ENCODE data around the gene SESN1. TPM values are rescaled to one million over a fixed set of nuclear protein-coding genes. Genes with fewer than 3 reads are reported as not detected.

SESN1 gene
- total RNA-seq, 4 donors from 2014 or later = 50.7 to 80.9 (median 61.8) TPM

DNA sequence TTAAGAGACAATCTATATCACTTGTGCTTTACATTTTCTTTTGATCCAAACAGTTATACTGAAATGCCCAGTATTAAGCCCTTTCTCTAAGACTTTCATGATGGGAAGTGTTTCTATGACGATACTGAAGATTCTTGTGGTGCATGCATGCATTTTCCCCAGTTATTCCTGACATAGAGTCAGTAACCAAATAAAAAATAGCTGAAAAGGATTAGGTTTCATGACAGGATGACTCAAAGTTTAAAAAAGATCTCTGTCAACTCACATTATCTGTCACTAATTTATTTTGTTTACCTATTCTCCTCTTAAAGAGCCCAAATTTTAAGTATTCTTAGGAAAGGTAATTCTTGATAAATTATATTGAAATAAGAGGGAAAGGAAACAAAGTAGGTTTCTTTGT is 98.4 kb downstream of the SESN1 start:
- intact Hi-C loops (cut with DNase I) = no loop called here
- H3K27me3 ChIP-seq = no peaks in the 10 kb centered on the region
- H3K27ac ChIP-seq (replicated peaks in 1 of 4) = no peak overlapping the region
- TF ChIP-seq EP300 (IDR thresholded peaks at IDR 0.05) (no peak), POLR2A (IDR thresholded peaks at IDR 0.05; ENCODE audit: low read depth) (no peak)
- TF ChIP-seq, protein P1, sequence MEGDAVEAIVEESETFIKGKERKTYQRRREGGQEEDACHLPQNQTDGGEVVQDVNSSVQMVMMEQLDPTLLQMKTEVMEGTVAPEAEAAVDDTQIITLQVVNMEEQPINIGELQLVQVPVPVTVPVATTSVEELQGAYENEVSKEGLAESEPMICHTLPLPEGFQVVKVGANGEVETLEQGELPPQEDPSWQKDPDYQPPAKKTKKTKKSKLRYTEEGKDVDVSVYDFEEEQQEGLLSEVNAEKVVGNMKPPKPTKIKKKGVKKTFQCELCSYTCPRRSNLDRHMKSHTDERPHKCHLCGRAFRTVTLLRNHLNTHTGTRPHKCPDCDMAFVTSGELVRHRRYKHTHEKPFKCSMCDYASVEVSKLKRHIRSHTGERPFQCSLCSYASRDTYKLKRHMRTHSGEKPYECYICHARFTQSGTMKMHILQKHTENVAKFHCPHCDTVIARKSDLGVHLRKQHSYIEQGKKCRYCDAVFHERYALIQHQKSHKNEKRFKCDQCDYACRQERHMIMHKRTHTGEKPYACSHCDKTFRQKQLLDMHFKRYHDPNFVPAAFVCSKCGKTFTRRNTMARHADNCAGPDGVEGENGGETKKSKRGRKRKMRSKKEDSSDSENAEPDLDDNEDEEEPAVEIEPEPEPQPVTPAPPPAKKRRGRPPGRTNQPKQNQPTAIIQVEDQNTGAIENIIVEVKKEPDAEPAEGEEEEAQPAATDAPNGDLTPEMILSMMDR (IDR thresholded peaks at IDR 0.05) = no peak
- H3K4me3 ChIP-seq = no peak overlapping the region
- peaks cover 9 to 35% (median 17%) of the 10 kb centered on the region in 4 donors for H3K4me1 ChIP-seq
- no peak for DNase-seq (ENCODE audit: extremely low spot score)
- no peaks in the 10 kb centered on the region for H3K9me3 ChIP-seq
- H3K36me3 ChIP-seq = peaks cover 42 to 97% (median 81%) of the 10 kb centered on the region in 4 donors
- 90% methylated on average over 1 of the region's 1 CpG for WGBS

DNA sequence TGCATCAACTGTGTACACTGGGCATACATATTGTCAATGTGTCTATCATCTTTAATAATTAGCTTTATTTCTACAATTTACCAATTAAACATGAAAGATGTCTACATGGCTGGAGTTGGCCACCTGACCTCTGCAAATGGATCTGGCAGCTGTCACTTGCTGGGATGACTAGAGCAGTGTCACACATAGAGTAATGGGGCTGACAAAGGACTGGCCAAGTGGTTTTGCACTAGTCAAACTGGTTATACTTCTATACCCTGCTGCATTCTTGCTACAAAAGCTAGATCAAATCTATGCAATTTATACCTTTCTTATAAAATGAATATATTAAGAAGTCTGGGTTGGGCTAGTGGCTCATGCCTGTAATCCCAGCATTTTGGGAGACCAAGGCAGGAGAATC is 99.3 kb downstream of the SESN1 start:
- Histone ChIP-seq H3K27ac (replicated peaks in 1 of 4) (no peak overlapping the region), H3K4me3 (no peak overlapping the region), H3K4me1 (peaks cover under 1 to 30% (median 10%) of the 10 kb centered on the region in 4 donors), H3K36me3 (peaks cover 46 to 97% (median 84%) of the 10 kb centered on the region in 4 donors), H3K9me3 (no peaks in the 10 kb centered on the region), H3K27me3 (no peaks in the 10 kb centered on the region)
- no peak for DNase-seq (ENCODE audit: extremely low spot score)
- intact Hi-C loops (cut with DNase I) = no loop called here
- no peak for TF ChIP-seq POLR2A (IDR thresholded peaks at IDR 0.05; ENCODE audit: low read depth)
- TF ChIP-seq EP300 (IDR thresholded peaks at IDR 0.05) = no peak
- TF ChIP-seq, protein P1 (IDR thresholded peaks at IDR 0.05) = no peak
- TF ChIP-seq POLR2AphosphoS5 (IDR thresholded peaks at IDR 0.05) = no peak

DNA sequence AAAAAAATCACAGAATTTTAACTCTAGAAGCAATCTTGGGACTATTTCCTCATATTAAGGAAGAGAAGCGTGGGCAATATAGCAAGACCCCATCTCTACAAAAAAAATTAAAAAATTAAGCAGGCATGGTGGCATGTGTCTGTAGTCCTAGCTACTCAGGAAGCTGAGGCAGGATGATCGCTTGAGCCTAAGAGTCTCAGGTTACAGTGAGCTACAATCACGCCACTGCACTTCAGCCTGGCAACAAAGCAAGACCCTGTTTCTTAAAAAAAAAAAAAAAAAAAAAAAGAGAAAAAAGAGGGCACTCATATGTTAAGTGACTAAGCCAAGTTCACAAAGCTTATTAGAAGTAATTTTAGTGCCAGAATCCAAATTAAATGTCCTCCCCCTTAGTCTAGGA is 100.8 kb downstream of the SESN1 start:
- no peaks in the 10 kb centered on the region for H3K9me3 ChIP-seq
- no peak for TF ChIP-seq EP300 (IDR thresholded peaks at IDR 0.05)
- TF ChIP-seq POLR2A (IDR thresholded peaks at IDR 0.05; ENCODE audit: low read depth) = no peak
- no peak for TF ChIP-seq POLR2AphosphoS5 (IDR thresholded peaks at IDR 0.05)
- TF ChIP-seq, protein P1 (IDR thresholded peaks at IDR 0.05) = no peak
- no peaks in the 10 kb centered on the region for H3K27me3 ChIP-seq
- no peak overlapping the region for H3K4me3 ChIP-seq
- intact Hi-C loops (cut with DNase I) = no loop called here
- peaks cover 46 to 96% (median 89%) of the 10 kb centered on the region in 4 donors for H3K36me3 ChIP-seq
- 95% methylated on average over 3 of the region's 3 CpGs for WGBS
- DNase-seq (ENCODE audit: extremely low spot score) = no peak
- H3K4me1 ChIP-seq = peaks cover 3 to 21% (median 7%) of the 10 kb centered on the region in 4 donors
- no peak overlapping the region for H3K27ac ChIP-seq (replicated peaks in 1 of 4)

DNA sequence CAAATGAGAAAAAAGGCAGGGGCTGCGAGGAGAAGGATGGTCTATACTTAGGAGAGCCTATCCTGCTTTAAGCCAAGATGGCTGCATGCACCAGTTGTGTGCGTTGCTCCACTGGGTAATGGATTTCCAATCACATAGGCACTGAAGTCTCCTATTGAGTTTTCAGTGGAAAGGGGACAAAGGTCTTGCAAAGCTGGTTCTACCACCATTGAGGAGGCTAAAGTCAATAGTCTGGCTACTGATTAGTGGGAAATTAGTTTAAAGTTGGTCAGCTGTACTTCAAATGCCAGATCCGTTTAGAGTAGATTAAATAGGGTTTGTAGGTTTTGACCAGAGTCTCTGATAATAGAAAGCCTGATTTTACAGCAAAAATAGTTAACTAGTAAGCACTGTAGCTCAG is 104.9 kb downstream of the SESN1 start:
- intact Hi-C loops (cut with DNase I) = no loop called here
- TF ChIP-seq, protein P1 (IDR thresholded peaks at IDR 0.05) = no peak
- TF ChIP-seq POLR2A (IDR thresholded peaks at IDR 0.05; ENCODE audit: low read depth) (no peak), EP300 (IDR thresholded peaks at IDR 0.05) (no peak), POLR2AphosphoS5 (IDR thresholded peaks at IDR 0.05) (no peak)
- Histone ChIP-seq H3K36me3 (peaks cover 43 to 93% (median 88%) of the 10 kb centered on the region in 4 donors), H3K4me1 (peaks cover 10 to 17% (median 14%) of the 10 kb centered on the region in 4 donors), H3K9me3 (no peaks in the 10 kb centered on the region), H3K4me3 (no peak overlapping the region), H3K27me3 (no peaks in the 10 kb centered on the region), H3K27ac (replicated peaks in 1 of 4) (no peak overlapping the region)
- 96% methylated on average over 3 of the region's 3 CpGs for WGBS
- DNase-seq (ENCODE audit: extremely low spot score) = no peak

DNA sequence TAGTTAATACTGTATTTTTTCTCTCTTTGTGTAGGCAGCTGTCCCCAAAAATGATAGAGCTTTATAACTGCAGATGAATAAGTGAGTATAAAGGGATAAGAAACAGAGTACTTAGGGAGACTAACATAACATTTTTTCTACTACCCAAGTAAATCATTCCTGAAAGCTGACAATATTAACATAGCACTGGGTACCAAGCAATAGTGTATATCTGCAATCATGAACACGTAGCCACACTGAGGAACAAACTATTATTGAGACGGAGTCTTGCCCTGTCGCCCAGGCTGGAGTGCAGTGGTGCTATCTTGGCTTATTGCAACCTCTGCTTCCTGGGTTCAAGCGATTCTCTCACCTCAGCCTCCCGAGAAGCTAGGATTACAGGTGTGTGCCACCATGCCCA is 105.9 kb downstream of the SESN1 start:
- H3K4me3 ChIP-seq = no peak overlapping the region
- H3K36me3 ChIP-seq = peaks cover 36 to 89% (median 79%) of the 10 kb centered on the region in 4 donors
- H3K27me3 ChIP-seq = no peaks in the 10 kb centered on the region
- intact Hi-C loops (cut with DNase I) = no loop called here
- 72% methylated on average over 5 of the region's 5 CpGs for WGBS
- H3K4me1 ChIP-seq = peaks cover 10 to 17% (median 14%) of the 10 kb centered on the region in 4 donors
- DNase-seq (ENCODE audit: extremely low spot score) = no peak
- no peaks in the 10 kb centered on the region for H3K9me3 ChIP-seq
- TF ChIP-seq, protein P1 (IDR thresholded peaks at IDR 0.05) = no peak
- TF ChIP-seq POLR2A (IDR thresholded peaks at IDR 0.05; ENCODE audit: low read depth) (no peak), POLR2AphosphoS5 (IDR thresholded peaks at IDR 0.05) (no peak), EP300 (IDR thresholded peaks at IDR 0.05) (no peak)
- peak overlapping the region in 3 of 4 donors; percentile 6 to 35 (median 7) for H3K27ac ChIP-seq (replicated peaks in 1 of 4)

All from esophagus muscularis mucosa (tissue), 4 donors.